HUDEP-2 (cell line): ENCODE results near the gene HELZ2.
A peak's percentile ranks its signal among the peaks of the same experiment; 100 is the strongest.

Source experiments
- DNase-seq, 76 experiments: peaks; one replicate each; lab custom pipeline; 2025; ENCODE audit not compliant: unreplicated experiment in 76 of 76; lab: John Stamatoyannopoulos, UW

HELZ2 gene

GRCh38 chr20:63539441-63540370 is 34.3 kb downstream of the HELZ2 start:
- DNase-seq: no peak

- DNase-seq: no peak
Measured at GRCh38 chr20:63539092-63539430, 35.0 kb downstream of the HELZ2 start.

- DNase-seq: peak in 2 of 76 experiments; percentile 37 to 44
Measured at GRCh38 chr20:63538204-63539091, 35.6 kb downstream of the HELZ2 start.

- DNase-seq: peak in 75 of 76 experiments; percentile 17 to 97 (median 90)
Measured at GRCh38 chr20:63537525-63538203, 36.4 kb downstream of the HELZ2 start.

GRCh38 chr20:63536997-63537524 is 37.0 kb downstream of the HELZ2 start, which contains the start of gene PTK6:
Gene PTK6, minus strand, starts transcription at chr20:63537376. Its CDS starts 62 bp downstream, at chr20:63537314.
- peak in 29 of 76 experiments; percentile 8 to 61 (median 36) for DNase-seq

GRCh38 chr20:63536241-63536977 is 37.6 kb downstream of the HELZ2 start:
- no peak for DNase-seq

- DNase-seq: no peak
Measured at GRCh38 chr20:63534831-63535651, 39.0 kb downstream of the HELZ2 start.

GRCh38 chr20:63534427-63534830 is 39.6 kb downstream of the HELZ2 start:
- DNase-seq: no peak

- no peak for DNase-seq
Measured at GRCh38 chr20:63533871-63534393, 40.1 kb downstream of the HELZ2 start.

GRCh38 chr20:63533388-63533787 is 40.7 kb downstream of the HELZ2 start:
- no peak for DNase-seq

- no peak for DNase-seq
Measured at GRCh38 chr20:63532449-63532971, 41.5 kb downstream of the HELZ2 start.

GRCh38 chr20:63531686-63532448 is 42.2 kb downstream of the HELZ2 start:
- DNase-seq: no peak

- no peak for DNase-seq
Measured at GRCh38 chr20:63530788-63531160, 43.3 kb downstream of the HELZ2 start.

- no peak for DNase-seq
Measured at GRCh38 chr20:63529861-63530787, 43.9 kb downstream of the HELZ2 start.

GRCh38 chr20:63529180-63529860 is 44.7 kb downstream of the HELZ2 start:
- DNase-seq: no peak

- DNase-seq: no peak
Measured at GRCh38 chr20:63527184-63527583, 46.9 kb downstream of the HELZ2 start.
